Testis (tissue), 3 donors: ENCODE measurements around the gene OS9. TPM values are rescaled to one million over a fixed set of nuclear protein-coding genes. Genes with fewer than 3 reads are reported as not detected.

Source experiments
- DNase-seq: peaks from one replicate; pipeline ENCODE4 v3.0.0-alpha.2; 2019
- H3K27ac ChIP-seq, 2 donors: fragments of 200-600 bp; sonication (generic); one replicate each; pipeline ENCODE4 v1.5.1; 2019
- H3K27me3 ChIP-seq: fragments of 200-600 bp; sonication (generic); one replicate; pipeline ENCODE4 v1.5.1; 2019
- H3K36me3 ChIP-seq: fragments of 200-600 bp; sonication (generic); one replicate; pipeline ENCODE4 v1.5.1; 2017; ENCODE audit warnings: low read depth; ENCODE audit errors: missing control alignments
- H3K4me1 ChIP-seq: fragments of 200-600 bp; sonication (generic); one replicate; pipeline ENCODE4 v1.5.1; 2019
- H3K4me3 ChIP-seq, 2 donors: fragments of 200-600 bp; sonication (generic); one replicate each; pipeline ENCODE4 v1.5.1; 2017 to 2019
- H3K9me3 ChIP-seq: fragments of 200-600 bp; sonication (generic); one replicate; pipeline ENCODE4 v1.5.1; 2017
- CTCF ChIP-seq, 3 experiments: fragments of 450-650 bp in 2 of 3; fragments of 200-600 bp in 1 of 3; sonication (generic) in 1 of 3; IDR thresholded peaks; one replicate each; pipeline ENCODE4 v1.5.1; 2016 to 2019; ENCODE audit warnings: antibody characterized with exemption in 3 of 3, mild to moderate bottlenecking in 2 of 3, moderate library complexity in 1 of 3
- POLR2A ChIP-seq: fragments of 450-650 bp; IDR thresholded peaks from one replicate; pipeline ENCODE4 v1.6.1; 2017; ENCODE audit warnings: antibody characterized with exemption, mild to moderate bottlenecking, moderate library complexity
- WGBS, 2 donors: methylation state at CpG; one replicate each; pipeline ENCODE4 v1.1.5; 2018; 5-methylcytosine and 5-hydroxymethylcytosine counted together
- intact Hi-C: fragments of 100-400 bp; cut with DNase I; formaldehyde crosslinking; loops from one replicate; pipeline ENCODE4 v1.15.1; 2023; ENCODE audit warnings: low total_unique reads
- polyA plus RNA-seq: library from polyadenylated mRNA; stranded (reverse); fragments of 350-450 nt; fragmentation: Illumina TruSeq; extraction: RNeasy Lipid Tissue Mini Kit (QIAGEN cat#74804); gene quantifications from one replicate; pipeline ENCODE4 v1.2.3, GENCODE V29; 2014; ENCODE audit warnings: low read depth, low replicate concordance; ENCODE audit not compliant: insufficient read depth
- total RNA-seq, 2 donors: library from RNA; depleted of rRNA; stranded (reverse); fragments of >200 nt; gene quantifications; one replicate each; pipeline ENCODE4 v1.2.3, GENCODE V29; 2016

Gene OS9
- total and polyA plus RNA-seq, 3 donors from 2014 or later: 88.1 to 158 (median 121) TPM

DNA sequence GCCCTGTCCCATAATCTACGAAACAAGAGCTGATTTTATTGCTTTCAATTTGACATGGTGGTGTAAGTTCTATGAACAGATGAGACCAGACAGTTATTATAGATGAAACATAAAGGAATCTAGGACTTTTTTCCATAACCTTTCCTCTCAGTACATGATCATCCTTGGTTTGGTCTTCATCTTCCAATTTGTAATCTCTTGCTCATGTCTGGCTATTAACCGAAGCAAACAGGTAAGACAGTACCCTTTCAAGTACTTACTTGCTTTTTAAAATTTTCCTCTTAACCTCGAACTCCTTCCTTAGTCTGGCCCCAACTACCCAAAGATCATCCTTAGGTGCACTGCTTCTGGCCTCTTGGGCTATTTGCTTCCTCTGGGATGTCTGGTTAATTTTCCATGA is 52.1 kb downstream of the OS9 start:
- peak overlapping the region; percentile 85 to 97 for H3K27ac ChIP-seq
- no peaks in the 10 kb centered on the region for H3K9me3 ChIP-seq
- H3K4me1 ChIP-seq: peaks cover 5% of the 10 kb centered on the region
- no peaks in the 10 kb centered on the region for H3K27me3 ChIP-seq
- no peak overlapping the region for H3K4me3 ChIP-seq
- intact Hi-C loops: no loop called here
- WGBS, 2 donors: 66 to 70% methylated on average over 3 of the region's 3 CpGs
- TF ChIP-seq POLR2A (no peak), CTCF (IDR thresholded peaks at IDR 0.05) (no peak)
- H3K36me3 ChIP-seq: peaks cover 6% of the 10 kb centered on the region
- no peak for DNase-seq

- intact Hi-C loops: no loop called here
- peaks cover 6% of the 10 kb centered on the region for H3K36me3 ChIP-seq
- H3K9me3 ChIP-seq: no peaks in the 10 kb centered on the region
- H3K27me3 ChIP-seq: no peaks in the 10 kb centered on the region
- no peak overlapping the region for H3K4me3 ChIP-seq
- no peak for TF ChIP-seq CTCF (IDR thresholded peaks at IDR 0.05)
- no peak for TF ChIP-seq POLR2A
- H3K4me1 ChIP-seq: peaks cover 17% of the 10 kb centered on the region
- WGBS, 2 donors: 92 to 98% methylated on average over 5 of the region's 5 CpGs
- DNase-seq: no peak
- no peak overlapping the region for H3K27ac ChIP-seq
Observed at GRCh38 chr12:57749061-57749460, 55.1 kb downstream of the OS9 start.

- Histone ChIP-seq H3K27ac (peak overlapping the region; percentile 81 to 87), H3K36me3 (peaks cover 6% of the 10 kb centered on the region), H3K27me3 (no peaks in the 10 kb centered on the region), H3K9me3 (no peaks in the 10 kb centered on the region), H3K4me1 (peaks cover 20% of the 10 kb centered on the region), H3K4me3 (peak overlapping the region in 1 of 2 donors; percentile 80)
- 88% methylated on average over 15 of the region's 15 CpGs for WGBS, 2 donors
- DNase-seq: no peak
- intact Hi-C loops: no loop called here
- TF ChIP-seq POLR2A (no peak), CTCF (IDR thresholded peaks at IDR 0.05) (no peak)
Observed at GRCh38 chr12:57750561-57751431, 56.9 kb downstream of the OS9 start.

DNA sequence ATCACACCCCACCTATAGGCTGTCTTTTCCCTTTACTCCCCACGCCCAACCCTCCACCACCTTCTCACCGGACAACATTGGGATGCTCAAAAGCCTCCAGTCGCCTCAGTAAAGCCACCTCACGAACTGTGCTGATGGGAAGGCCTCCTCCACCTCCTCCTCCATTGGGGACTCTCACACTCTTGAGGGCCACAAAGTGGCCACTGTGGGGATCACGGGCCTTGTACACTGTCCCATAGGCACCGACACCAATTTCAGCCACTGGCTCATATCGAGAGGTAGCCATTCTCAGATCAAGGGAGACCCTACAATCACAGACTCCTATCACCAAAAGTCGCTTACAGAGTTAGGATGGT is 57.5 kb downstream of the OS9 start:
- H3K4me1 ChIP-seq: peaks cover 27% of the 10 kb centered on the region
- no peaks in the 10 kb centered on the region for H3K9me3 ChIP-seq
- peak overlapping the region; percentile 70 to 80 for H3K4me3 ChIP-seq
- intact Hi-C loops: no loop called here
- DNase-seq: no peak
- no peaks in the 10 kb centered on the region for H3K27me3 ChIP-seq
- WGBS, 2 donors: 10 to 14% methylated on average over 8 of the region's 8 CpGs
- H3K36me3 ChIP-seq: peaks cover 6% of the 10 kb centered on the region
- no peak for TF ChIP-seq POLR2A
- no peak for TF ChIP-seq CTCF (IDR thresholded peaks at IDR 0.05)
- peak overlapping the region; percentile 81 to 87 for H3K27ac ChIP-seq
